GM03348 (cell line): ENCODE results near the gene PRKCB.

Experiments used
- DNase-seq: peaks from one replicate; pipeline ENCODE4 v3.0.0; 2012; ENCODE audit warnings: low spot score

The PRKCB gene

GRCh38 chr16:23835390-23836077, at the start of gene PRKCB:
Gene PRKCB, plus strand, starts transcription at chr16:23835983.
- peak; percentile 39 for DNase-seq

GRCh38 chr16:23786964-23787561, 48.7 kb upstream of the PRKCB start:
- DNase-seq, result no peak

- no peak for DNase-seq
Observed at GRCh38 chr16:23788685-23789084, 47.1 kb upstream of the PRKCB start.

GRCh38 chr16:23795378-23795777, 40.4 kb upstream of the PRKCB start:
- DNase-seq, result no peak

GRCh38 chr16:23796941-23797340, 38.8 kb upstream of the PRKCB start:
- DNase-seq, result no peak

GRCh38 chr16:23801378-23801777, 34.4 kb upstream of the PRKCB start:
- DNase-seq, result peak; percentile 84

GRCh38 chr16:23802776-23803175, 33.0 kb upstream of the PRKCB start:
- no peak for DNase-seq

- peak; percentile 57 for DNase-seq
Observed at GRCh38 chr16:23803591-23804123, 32.1 kb upstream of the PRKCB start.

- DNase-seq, result no peak
Observed at GRCh38 chr16:23807028-23807427, 28.8 kb upstream of the PRKCB start.

- no peak for DNase-seq
Observed at GRCh38 chr16:23821467-23821866, 14.3 kb upstream of the PRKCB start.

- no peak for DNase-seq
Observed at GRCh38 chr16:23821875-23822688, 13.7 kb upstream of the PRKCB start.

- no peak for DNase-seq
Observed at GRCh38 chr16:23823475-23824384, 12.1 kb upstream of the PRKCB start.

- no peak for DNase-seq
Observed at GRCh38 chr16:23824909-23825308, 10.9 kb upstream of the PRKCB start.

GRCh38 chr16:23826528-23827045, 9.2 kb upstream of the PRKCB start:
- no peak for DNase-seq

GRCh38 chr16:23827057-23827456, 8.7 kb upstream of the PRKCB start:
- DNase-seq, result no peak

- no peak for DNase-seq
Observed at GRCh38 chr16:23829454-23829853, 6.3 kb upstream of the PRKCB start.

GRCh38 chr16:23830276-23830675, 5.5 kb upstream of the PRKCB start:
- DNase-seq, result no peak

GRCh38 chr16:23832882-23833281, 2.9 kb upstream of the PRKCB start:
- no peak for DNase-seq

- DNase-seq, result no peak
Observed at GRCh38 chr16:23833504-23833903, 2.3 kb upstream of the PRKCB start.

GRCh38 chr16:23833960-23834685, 1.7 kb upstream of the PRKCB start:
- DNase-seq, result no peak

GRCh38 chr16:23836078-23836403, 258 bp downstream of the PRKCB start:
- no peak for DNase-seq
